Kidney (tissue), 22 donors: ENCODE results near the gene SCN1A. TPM values are rescaled to one million over a fixed set of nuclear protein-coding genes. Genes with fewer than 3 reads are reported as not detected.
A peak's percentile ranks its signal among the peaks of the same experiment; 100 is the strongest.

Experiments used
- DNase-seq, 5 donors: peaks; one replicate each; pipeline ENCODE4 v3.0.0-alpha.2; 2013 to 2020
- FAIRE-seq: peaks from 2 replicates; lab custom pipeline; 2012; peaks lifted over from hg19 to GRCh38; lab: Jason Lieb, UNC
- H3K27ac ChIP-seq, 2 donors: one replicate each; pipeline ENCODE4 v1.7.0; 2013; ENCODE audit warnings: low read depth in 2 of 2, low read length in 2 of 2, inconsistent platforms in 1 of 2
- H3K27me3 ChIP-seq: one replicate; pipeline ENCODE4 v1.7.1; 2013; ENCODE audit warnings: low read length, inconsistent platforms; ENCODE audit not compliant: control insufficient read depth, insufficient read depth
- H3K36me3 ChIP-seq, 3 donors: one replicate each; pipeline versions ENCODE4 v1.7.0 to v1.7.1; 2013; ENCODE audit warnings: low read length in 3 of 3, control low read depth in 1 of 3, inconsistent platforms in 1 of 3; ENCODE audit not compliant: insufficient read depth in 3 of 3, control insufficient read depth in 2 of 3
- H3K4me1 ChIP-seq, 3 donors: one replicate each; pipeline versions ENCODE4 v1.7.0 to v1.7.1; 2013; ENCODE audit warnings: low read length in 3 of 3, inconsistent platforms in 1 of 3, low read depth in 1 of 3; ENCODE audit not compliant: control insufficient read depth in 2 of 3, insufficient read depth in 2 of 3
- H3K4me3 ChIP-seq, 3 donors: one replicate each; pipeline versions ENCODE4 v1.7.0 to v1.8.1; 2013; ENCODE audit warnings: low read length in 3 of 3, control low read depth in 1 of 3, inconsistent platforms in 1 of 3
- H3K9ac ChIP-seq, 3 donors: one replicate each; pipeline versions ENCODE4 v1.7.0 to v1.7.1; 2013; ENCODE audit warnings: low read length in 3 of 3, control low read depth in 1 of 3, inconsistent platforms in 1 of 3
- H3K9me3 ChIP-seq, 3 donors: one replicate each; pipeline versions ENCODE4 v1.7.0 to v1.7.1; 2013; ENCODE audit warnings: low read length in 3 of 3, control low read depth in 1 of 3, inconsistent platforms in 1 of 3; ENCODE audit not compliant: control insufficient read depth in 2 of 3, insufficient read depth in 1 of 3
- intact Hi-C: fragments of 100-400 bp; cut with DNase I; formaldehyde crosslinking; loops from one replicate; pipeline ENCODE4 v1.11.1; 2022
- long read RNA-seq, 10 donors: library from polyadenylated mRNA in 1 of 10; unstranded in 1 of 10; transcript quantifications; one replicate each; pipeline ENCODE4 v2.0.0 and lab custom pipeline, GENCODE V29; 2021 to 2026
- polyA plus RNA-seq: library from polyadenylated mRNA; stranded (reverse); fragments of 350-450 nt; fragmentation: Illumina TruSeq; extraction: RNeasy Lipid Tissue Mini Kit (QIAGEN cat#74804); gene quantifications from one replicate; pipeline ENCODE4 v1.2.3, GENCODE V29; 2014; ENCODE audit warnings: low read depth, low replicate concordance; ENCODE audit not compliant: insufficient read depth
- total RNA-seq: library from RNA; stranded (reverse); fragmentation: NEBNext Ultra II Directional; extraction: Animal tissue kit (Norgen Biotek cat#: 25700); gene quantifications from one replicate; pipeline ENCODE4 v1.2.1, GENCODE V29; 2021
- TF ChIP-seq, protein P1 (sequence below): IDR thresholded peaks from 3 replicates; pipeline ENCODE4 v1.5.1; 2012; ENCODE audit warnings: mild to moderate bottlenecking, moderate library complexity, borderline replicate concordance; ENCODE audit not compliant: insufficient read depth; ENCODE audit errors: extremely low read depth
- donor health status: control.
- donor health status: control.
- donor health status: control.
- donor health status: control.
- donor health status: control.
- donor health status: DM: yes; HTN: yes; CAD: no.
- donor health status: Normal renal cell carcinoma (clear cell type).

SCN1A gene
- total RNA-seq (not detected), polyA plus RNA-seq (not detected)
- long read RNA-seq, donor 1, result 0 reads
- long read RNA-seq, donor 2, result 0 reads
- long read RNA-seq, donor 3, result 0 reads
- long read RNA-seq, donor 4, result 0 reads
- long read RNA-seq, donor 5, result 0 reads
- long read RNA-seq, donor 6, result 0 reads
- long read RNA-seq, donor 7, result 0 reads
- long read RNA-seq, donor 8, result 0 reads
- long read RNA-seq, donor 9, result 0 reads
- long read RNA-seq, donor 10, result 0 reads

DNA sequence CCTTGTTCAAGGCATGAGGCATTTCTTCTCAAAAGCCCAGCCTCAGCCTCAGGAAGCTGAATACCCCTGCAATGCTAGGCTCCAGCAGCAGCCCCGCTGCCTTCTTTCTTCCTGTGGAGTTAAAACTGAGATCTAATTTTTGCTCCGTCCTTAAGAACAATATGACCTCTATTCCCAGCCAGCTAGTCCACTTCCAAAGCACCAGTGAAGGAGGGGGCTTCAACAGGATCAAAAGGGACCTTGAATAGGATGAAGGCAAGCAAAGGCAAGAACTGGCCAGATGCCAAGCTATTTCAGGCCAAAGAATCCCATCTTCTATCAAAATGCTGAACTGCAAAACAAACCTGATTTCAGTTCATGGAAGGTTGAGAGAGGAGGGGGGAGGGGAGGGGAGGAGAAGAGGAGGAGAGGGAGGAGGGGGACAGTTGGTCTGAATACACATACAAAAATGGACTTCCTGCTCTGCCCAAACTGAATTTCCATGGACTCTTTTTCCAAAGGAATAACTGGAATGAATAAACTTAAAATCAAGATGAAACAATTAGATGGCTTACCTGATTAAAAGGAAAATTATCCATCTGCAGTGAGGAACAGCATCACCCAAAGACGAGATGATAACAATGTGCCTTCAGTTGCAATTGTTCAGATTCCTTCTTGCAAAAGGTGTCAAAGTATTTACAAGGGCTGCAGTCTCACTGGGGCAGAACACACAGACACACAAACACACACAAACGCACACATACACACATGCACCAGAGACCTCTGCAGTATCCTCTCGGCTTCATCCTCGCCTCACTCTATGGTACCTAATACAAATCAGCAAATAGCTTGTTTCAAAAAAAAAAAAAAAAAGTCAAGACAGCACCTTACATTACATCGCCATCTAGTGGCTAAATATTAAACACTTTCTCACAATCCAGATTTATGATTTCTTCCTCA is at the start of gene SCN1A:
TSS of gene SCN1A (minus strand) at position 804 of the 939 bp plus-strand sequence. CDS start 54,399 bp downstream, outside the sequence.
- no peaks in the 10 kb centered on the region for H3K9me3 ChIP-seq
- DNase-seq (peak in 3 of 5 donors; percentile 13 to 49 (median 33)), FAIRE-seq (peak; percentile 89)
- TF ChIP-seq, protein P1, sequence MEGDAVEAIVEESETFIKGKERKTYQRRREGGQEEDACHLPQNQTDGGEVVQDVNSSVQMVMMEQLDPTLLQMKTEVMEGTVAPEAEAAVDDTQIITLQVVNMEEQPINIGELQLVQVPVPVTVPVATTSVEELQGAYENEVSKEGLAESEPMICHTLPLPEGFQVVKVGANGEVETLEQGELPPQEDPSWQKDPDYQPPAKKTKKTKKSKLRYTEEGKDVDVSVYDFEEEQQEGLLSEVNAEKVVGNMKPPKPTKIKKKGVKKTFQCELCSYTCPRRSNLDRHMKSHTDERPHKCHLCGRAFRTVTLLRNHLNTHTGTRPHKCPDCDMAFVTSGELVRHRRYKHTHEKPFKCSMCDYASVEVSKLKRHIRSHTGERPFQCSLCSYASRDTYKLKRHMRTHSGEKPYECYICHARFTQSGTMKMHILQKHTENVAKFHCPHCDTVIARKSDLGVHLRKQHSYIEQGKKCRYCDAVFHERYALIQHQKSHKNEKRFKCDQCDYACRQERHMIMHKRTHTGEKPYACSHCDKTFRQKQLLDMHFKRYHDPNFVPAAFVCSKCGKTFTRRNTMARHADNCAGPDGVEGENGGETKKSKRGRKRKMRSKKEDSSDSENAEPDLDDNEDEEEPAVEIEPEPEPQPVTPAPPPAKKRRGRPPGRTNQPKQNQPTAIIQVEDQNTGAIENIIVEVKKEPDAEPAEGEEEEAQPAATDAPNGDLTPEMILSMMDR, result peak; percentile 57
- intact Hi-C loops, result no loop called here
- no peaks in the 10 kb centered on the region for H3K27me3 ChIP-seq
- H3K9ac ChIP-seq, result no peak within 1 kb of the TSS
- no peak within 1 kb of the TSS for H3K27ac ChIP-seq
- H3K4me3 ChIP-seq, result no peak within 1 kb of the TSS
- no peaks in the 10 kb centered on the region for H3K4me1 ChIP-seq
- no peaks in the 10 kb centered on the region for H3K36me3 ChIP-seq

DNA sequence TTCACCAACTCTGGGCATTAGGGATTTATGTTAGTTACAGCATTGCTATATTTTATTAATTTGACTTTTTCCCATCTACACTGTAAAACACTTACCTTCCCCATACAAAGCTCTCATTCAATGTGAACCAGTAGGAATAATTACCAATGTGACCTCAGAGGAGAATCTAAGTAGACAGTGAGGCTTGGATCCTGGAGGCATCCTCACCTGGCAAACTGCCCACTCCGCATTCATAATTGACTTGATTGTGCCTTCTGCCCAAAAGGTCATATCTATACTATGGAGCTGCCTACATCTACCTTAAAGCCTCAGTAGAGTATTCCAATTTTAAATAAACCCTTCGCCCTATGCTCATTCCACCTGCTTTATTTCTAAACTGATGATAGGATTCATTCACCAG is 45.4 kb upstream of the SCN1A start:
- DNase-seq (no peak), FAIRE-seq (no peak)
- no peaks in the 10 kb centered on the region for H3K27me3 ChIP-seq
- H3K4me1 ChIP-seq, result no peaks in the 10 kb centered on the region
- no peaks in the 10 kb centered on the region for H3K9me3 ChIP-seq
- no peak overlapping the region for H3K9ac ChIP-seq
- no peaks in the 10 kb centered on the region for H3K36me3 ChIP-seq
- H3K4me3 ChIP-seq, result no peak overlapping the region
- TF ChIP-seq, protein P1, result no peak
- intact Hi-C loops, result no loop called here
- no peak overlapping the region for H3K27ac ChIP-seq

DNA sequence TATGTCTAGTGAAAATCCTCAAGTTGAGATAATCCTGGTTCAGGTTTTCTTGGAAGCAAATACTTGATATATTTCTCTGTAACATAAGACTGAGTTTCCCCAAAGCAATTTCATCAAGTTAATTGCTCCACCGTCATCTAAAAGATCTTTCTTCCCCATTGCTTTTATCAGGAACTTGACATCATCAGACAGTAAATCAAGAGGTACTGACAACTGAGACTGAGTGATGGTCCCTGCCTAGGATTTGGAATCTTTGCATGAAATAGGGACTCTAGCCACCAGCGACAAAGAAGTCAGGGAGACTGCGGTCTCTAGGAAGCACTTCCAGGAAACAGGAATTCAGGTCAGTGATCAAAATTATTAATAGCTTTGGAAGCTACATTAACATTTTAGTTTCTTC is 43.4 kb upstream of the SCN1A start:
- no peak overlapping the region for H3K4me3 ChIP-seq
- intact Hi-C loops, result no loop called here
- no peak overlapping the region for H3K9ac ChIP-seq
- TF ChIP-seq, protein P1, result no peak
- DNase-seq, result no peak
- FAIRE-seq, result no peak
- H3K4me1 ChIP-seq, result no peaks in the 10 kb centered on the region
- H3K27me3 ChIP-seq, result no peaks in the 10 kb centered on the region
- H3K27ac ChIP-seq, result no peak overlapping the region
- H3K36me3 ChIP-seq, result no peaks in the 10 kb centered on the region
- H3K9me3 ChIP-seq, result no peaks in the 10 kb centered on the region
